GM21390 (cell line): ENCODE measurements around the gene SIGLEC14.
"Not testable (repeated sequence)": the region's sequence is repeated elsewhere in the genome, so short reads cannot be mapped to it uniquely, and the experiment has no call there.

Experiments used
- ATAC-seq: cut with Tn5 transposase; IDR thresholded peaks from one replicate; pipeline ENCODE4 v1.9.1; 2021; ENCODE audit not compliant: unreplicated experiment

The SIGLEC14 gene

GRCh38 chr19:51675911-51676565, 29.4 kb upstream of the SIGLEC14 start:
- not testable (repeated sequence) for ATAC-seq

- ATAC-seq, result no peak
Observed at GRCh38 chr19:51668216-51668615, 21.6 kb upstream of the SIGLEC14 start.

DNA sequence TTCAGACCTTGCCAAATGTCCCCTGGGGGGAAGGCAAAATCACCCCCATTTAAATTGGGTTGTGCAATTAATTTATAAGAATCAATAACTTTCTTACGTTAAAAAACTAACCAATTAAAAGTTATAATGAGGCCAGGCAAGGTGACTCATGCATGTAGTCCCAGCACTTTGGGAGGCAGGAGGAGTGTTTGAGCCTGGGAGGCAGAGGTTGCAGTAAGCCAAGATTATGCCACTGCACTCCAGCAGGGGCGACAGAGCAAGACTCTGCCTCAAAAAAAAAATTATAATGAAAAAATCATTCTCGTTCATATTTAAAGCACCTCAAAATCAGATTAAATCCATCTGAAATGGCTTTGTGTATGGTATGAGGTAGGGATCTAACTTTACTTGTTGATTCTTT, 18.4 kb upstream of the SIGLEC14 start:
- no peak for ATAC-seq

GRCh38 chr19:51664131-51664530, 17.5 kb upstream of the SIGLEC14 start:
- ATAC-seq, result no peak

DNA sequence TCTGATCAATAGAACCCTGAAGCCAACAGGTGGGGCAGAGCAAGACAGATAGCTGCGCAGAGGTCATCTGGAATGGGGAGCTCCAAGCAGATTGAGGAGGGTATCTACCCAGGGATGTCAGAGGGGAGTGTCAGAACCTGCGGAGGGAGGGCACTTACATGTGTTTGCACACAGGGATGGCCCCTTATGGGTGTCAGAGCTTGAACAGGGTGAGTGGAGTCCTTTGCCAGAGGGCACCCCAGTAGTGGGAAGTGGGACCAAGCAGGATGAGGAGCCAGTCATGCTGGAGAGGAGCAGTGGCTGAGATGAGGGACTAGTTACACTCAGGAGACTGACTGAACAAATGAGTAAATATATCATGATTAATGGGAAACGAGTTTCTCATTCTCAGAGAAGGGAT, 17.0 kb upstream of the SIGLEC14 start:
- no peak for ATAC-seq

GRCh38 chr19:51660975-51661600, 14.5 kb upstream of the SIGLEC14 start:
- no peak for ATAC-seq

- no peak for ATAC-seq
Observed at GRCh38 chr19:51654783-51655182, 8.2 kb upstream of the SIGLEC14 start.

GRCh38 chr19:51653162-51653561, 6.5 kb upstream of the SIGLEC14 start:
- no peak for ATAC-seq

DNA sequence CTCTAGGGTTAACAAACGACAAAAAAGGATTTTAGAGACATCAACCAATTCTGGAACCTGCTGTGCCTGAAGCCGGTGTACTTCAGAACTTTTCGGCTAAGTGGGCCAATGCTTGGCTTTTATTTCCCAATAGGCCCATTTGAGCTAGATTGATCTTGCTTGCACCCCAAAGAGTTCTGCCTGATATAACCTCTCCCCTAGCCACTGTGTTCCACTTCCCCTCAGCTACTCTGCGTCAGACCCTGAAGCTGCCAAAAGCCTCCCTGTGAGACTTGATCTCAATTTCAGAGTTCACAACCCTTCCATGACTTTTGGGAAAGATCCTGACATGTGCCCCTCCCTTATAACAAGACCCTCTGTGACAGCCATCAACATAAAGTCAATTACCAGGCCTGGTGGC, 5.6 kb upstream of the SIGLEC14 start:
- no peak for ATAC-seq

DNA sequence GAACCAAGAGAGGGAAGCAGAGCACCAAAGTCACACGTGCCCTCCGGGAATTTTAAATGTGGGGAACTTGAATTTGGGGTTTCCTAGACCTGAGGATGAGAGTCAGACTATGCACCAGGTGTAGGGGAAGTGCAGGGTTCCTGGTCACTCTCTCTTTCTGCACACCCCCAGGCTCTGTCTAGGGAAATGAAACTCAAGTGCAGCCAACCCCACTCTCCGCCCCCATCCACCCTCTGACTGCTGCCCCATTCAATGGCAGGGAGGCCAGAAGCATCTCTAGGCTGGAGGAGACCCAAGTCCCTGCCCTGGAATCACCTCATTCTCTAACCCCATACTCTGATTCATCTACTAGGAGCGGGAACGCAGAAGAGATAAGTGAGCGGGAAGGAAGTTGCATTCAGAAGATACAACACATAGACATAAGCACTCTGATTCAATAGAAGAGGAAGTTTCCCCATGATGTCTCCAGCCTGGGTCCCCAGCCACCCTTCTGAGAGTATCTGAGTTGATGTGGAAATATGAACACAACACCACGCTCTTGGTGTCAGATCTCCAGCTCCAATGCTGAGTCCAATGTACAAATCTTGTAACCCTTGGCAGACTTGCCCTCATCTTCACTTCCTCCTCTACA, 4.7 kb upstream of the SIGLEC14 start:
- ATAC-seq, result no peak

DNA sequence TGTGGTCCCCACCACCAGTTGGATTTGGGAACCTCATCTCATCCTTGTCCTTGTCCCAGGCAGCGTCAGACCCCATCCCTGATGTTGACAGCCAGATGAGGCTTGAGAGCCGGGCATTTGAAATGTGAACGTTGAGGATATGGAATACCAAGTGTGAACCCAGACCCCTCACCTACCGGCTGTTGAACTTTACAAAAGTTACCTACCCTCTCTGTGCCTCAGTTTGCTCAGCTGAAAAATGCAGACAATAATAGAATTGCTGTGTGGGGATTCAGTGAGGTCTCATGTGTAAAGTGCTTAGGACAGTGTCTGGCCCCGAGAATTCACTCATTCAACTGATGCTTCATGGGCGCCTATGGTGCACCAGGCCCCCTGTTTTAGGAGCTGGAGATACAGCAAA, 693 bp upstream of the SIGLEC14 start:
- no peak for ATAC-seq

- ATAC-seq, result no peak
Observed at GRCh38 chr19:51644636-51645271, 1.9 kb downstream of the SIGLEC14 start.

DNA sequence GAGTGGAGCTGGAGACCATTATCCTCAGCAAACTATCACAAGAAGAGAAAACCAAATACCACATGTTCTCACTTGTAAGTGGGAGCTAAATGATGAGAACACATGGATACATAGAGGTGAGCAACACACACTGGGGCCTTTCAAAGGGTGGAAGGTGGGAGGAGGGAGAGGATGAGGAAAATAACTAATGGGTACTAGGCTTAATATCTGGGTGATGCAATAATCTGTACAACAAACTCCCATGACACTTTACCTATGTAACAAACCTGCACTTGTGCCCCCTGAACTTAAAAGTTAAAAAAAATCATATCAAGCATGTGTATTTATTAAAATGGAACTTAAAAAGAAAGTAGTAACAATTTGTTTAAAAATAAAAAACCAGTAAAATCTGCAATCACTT, 5.0 kb downstream of the SIGLEC14 start:
- ATAC-seq, result no peak

GRCh38 chr19:51640386-51640785, 6.2 kb downstream of the SIGLEC14 start:
- ATAC-seq, result no peak

DNA sequence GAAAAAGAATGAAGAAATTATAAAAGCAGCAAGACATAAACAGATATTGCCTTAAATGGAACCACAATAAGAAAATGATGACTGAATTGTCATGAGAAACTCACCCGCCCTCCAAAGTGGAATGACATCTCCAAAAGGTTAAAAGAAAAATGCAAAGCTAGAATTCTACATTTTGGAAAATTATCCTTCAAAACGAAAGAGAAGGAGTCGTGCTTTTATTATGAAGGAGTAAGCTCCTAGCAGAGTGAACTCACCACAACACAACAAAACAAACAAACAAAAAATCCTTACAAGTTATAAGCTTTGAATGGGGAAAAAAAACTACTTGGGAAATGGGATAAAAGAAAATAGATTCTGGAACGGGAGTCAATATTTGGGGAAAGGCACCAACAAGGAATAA, 6.7 kb downstream of the SIGLEC14 start:
- no peak for ATAC-seq

DNA sequence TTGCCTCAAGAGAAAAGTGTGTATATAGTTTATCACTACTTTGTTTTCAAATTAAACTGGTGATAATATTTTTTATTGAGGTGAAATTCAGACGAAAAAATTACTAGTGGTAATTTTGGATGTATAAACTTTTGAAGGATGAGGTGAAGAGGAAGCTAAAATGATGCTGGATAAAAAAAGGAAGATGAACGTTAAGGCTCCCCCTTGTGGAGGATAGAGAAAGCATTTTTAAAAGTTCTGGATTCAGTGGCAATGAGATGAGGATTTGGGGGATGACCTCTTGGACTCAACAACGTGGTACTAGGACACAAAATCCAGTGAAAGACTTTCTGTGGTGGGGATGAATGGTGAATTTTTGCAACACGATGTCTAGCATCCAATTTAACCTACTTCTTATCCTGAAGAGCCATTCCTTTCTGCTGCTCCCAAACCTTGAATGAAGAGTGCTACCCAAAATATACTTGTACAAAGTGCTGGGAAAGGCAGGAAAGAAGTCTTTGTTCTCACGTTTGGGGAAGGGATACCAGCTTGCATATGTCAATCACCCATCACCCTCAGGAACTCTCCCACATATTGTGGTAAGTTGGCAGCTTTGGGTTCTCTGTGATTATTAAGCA, 9.2 kb downstream of the SIGLEC14 start:
- no peak for ATAC-seq

GRCh38 chr19:51632126-51632525, 14.5 kb downstream of the SIGLEC14 start:
- no peak for ATAC-seq

- not testable (repeated sequence) for ATAC-seq
Observed at GRCh38 chr19:51630315-51630714, 16.3 kb downstream of the SIGLEC14 start, which contains the start of gene SIGLEC5. TSS of gene SIGLEC5 (minus strand) at chr19:51630401. CDS start at chr19:51630335, 66 bp downstream.

DNA sequence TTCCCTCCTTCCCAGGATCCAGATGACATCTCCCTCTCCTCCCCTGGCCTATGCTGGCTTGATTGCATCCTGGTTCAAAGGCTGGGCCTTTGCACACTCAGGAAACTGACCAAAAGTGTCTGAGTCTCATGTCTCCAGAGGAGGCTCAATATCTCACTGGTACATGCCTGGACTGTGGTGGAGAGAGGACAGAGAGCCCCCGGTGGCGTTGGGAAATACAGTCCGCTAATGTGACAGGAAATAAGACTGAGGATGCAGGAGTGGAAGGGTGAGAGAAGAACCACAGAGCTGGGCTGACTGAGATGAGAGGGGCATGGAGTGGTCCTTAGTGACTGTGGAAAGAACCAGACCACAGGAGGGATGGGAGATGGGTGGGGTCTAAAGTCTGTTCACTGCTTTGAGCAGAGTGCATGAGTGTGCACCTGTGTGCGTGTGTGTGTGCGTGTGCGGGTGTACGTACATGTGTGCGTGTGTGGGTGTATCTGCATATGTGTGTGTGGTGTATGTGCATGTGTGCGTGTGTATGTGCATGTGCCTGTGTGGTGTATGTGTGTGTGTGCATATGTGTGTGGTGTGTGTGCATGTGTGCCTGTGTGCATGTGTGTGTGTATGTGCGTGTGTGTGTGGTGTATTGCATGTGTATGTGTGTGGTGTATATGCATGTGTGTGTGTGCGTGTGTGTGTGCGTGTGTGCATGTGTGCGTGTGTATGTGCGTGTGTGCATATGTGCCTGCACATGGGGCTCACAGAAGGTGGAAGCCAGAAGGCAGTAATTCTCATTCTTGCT, 18.3 kb downstream of the SIGLEC14 start:
- no peak for ATAC-seq

DNA sequence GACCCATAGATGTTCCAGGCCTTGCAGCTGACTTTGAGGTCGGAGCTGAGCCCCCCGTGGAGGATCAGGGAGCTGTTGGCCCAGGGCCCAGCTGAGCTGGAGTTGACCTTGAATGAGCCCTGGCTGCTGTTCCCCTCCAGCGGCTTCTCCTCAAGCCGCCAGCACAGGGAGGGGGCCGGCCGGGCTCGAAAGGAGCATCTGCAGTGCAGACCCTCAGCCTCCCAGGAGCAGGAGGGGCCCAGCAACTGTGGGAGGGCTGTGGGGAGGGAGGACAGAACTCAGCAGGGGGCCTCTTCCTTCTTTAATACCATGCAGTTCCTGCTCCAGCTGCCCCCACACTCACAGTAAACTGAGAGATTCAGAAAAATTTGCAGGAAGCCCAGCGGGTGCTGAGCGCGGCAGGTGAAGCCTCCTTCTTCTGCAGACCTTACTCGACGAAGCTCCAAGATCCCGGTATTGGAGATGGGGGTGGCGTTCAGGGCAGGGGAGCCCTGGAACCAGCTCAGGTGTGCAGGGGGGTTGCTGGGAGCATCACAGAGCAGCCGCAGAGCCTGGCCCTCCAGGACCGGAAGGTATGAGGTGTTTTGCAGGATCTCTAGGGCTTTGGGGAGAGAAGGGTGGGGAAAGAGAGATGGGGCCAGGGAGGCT, 19.0 kb downstream of the SIGLEC14 start:
- no peak for ATAC-seq
